K562 (cell line): ENCODE results near the gene PTH1R. TPM values are rescaled to one million over a fixed set of nuclear protein-coding genes. Genes with fewer than 3 reads are reported as not detected.

Source experiments
- ATAC-seq: fragments of 200-7000 bp; cut with Tn5 transposase; 3 replicates; pipeline ENCODE4 v1.9.1; 2020; ENCODE audit warnings: moderate library complexity
- BruUV-seq: library from RNA; stranded (reverse); fragments of 400-500 nt; replicated peaks from 2 replicates; lab custom pipeline; 2021; lab: Mats Ljungman, UMichigan
- CTCF ChIA-PET: fragments of 300-600 bp; formaldehyde crosslinking; extraction: SDS; loops from one replicate; lab custom pipeline; 2021; ENCODE audit warnings: low intra/inter-chr PET ratio; lab: Yijun Ruan, JAX
- POLR2A ChIA-PET: fragments of 300-600, 350-650 bp; sonication (Branson Sonifier 250); formaldehyde crosslinking; extraction: SDS; loops from one replicate; lab custom pipeline; 2021; ENCODE audit warnings: antibody characterized with exemption, inconsistent platforms; lab: Yijun Ruan, JAX
- DNase-seq, 4 experiments: peaks; one replicate each; pipeline versions ENCODE4 v3.0.0 to v3.0.0-alpha.2; 2011 to 2018; ENCODE audit warnings: low spot score in 3 of 4, mixed read lengths in 3 of 4; ENCODE audit errors: extremely low read depth in 1 of 4
- FAIRE-seq: peaks from 2 replicates; lab custom pipeline; 2011; peaks lifted over from hg19 to GRCh38; lab: Jason Lieb, UNC
- H2AFZ ChIP-seq: 2 replicates; pipeline ENCODE4 v1.6.0; 2011; ENCODE audit warnings: low read depth, low read length, control low read depth, inconsistent platforms
- H3K27ac ChIP-seq: fragments of 200-600 bp; 3 replicates; pipeline ENCODE4 v1.8.0; 2011; ENCODE audit warnings: low read depth, mild to moderate bottlenecking, control low read depth, inconsistent platforms, low read length, moderate library complexity, mixed read lengths; ENCODE audit errors: extremely low read depth
- H3K27me3 ChIP-seq, 2 experiments: fragments of 300-600 bp in 1 of 2; 2 replicates in 1 of 2; 3 replicates in 1 of 2; pipeline versions ENCODE4 v1.6.0 to v1.8.0; 2011; ENCODE audit warnings: inconsistent platforms in 2 of 2, low read length in 2 of 2, mild to moderate bottlenecking in 1 of 2, mixed read lengths in 1 of 2, moderate library complexity in 1 of 2; ENCODE audit not compliant: control insufficient read depth in 2 of 2, insufficient read depth in 2 of 2
- H3K36me3 ChIP-seq: fragments of 300-600 bp; 3 replicates; pipeline ENCODE4 v1.8.0; 2011; ENCODE audit warnings: mild to moderate bottlenecking, low read length, inconsistent platforms; ENCODE audit not compliant: control insufficient read depth, insufficient read depth
- H3K4me1 ChIP-seq, 2 experiments: fragments of 200-600 bp in 1 of 2; replicated peaks in 1 of 2; 2 replicates in 1 of 2; 3 replicates in 1 of 2; pipeline versions ENCODE4 v1.5.1 to v1.8.0; 2011; ENCODE audit warnings: inconsistent platforms in 2 of 2, low read length in 2 of 2, mild to moderate bottlenecking in 1 of 2, mixed read lengths in 1 of 2, moderate library complexity in 1 of 2; ENCODE audit not compliant: control insufficient read depth in 2 of 2, insufficient read depth in 2 of 2
- H3K4me2 ChIP-seq: 2 replicates; pipeline ENCODE4 v1.6.1; 2011; ENCODE audit warnings: low read length, control low read depth, inconsistent platforms, mixed read lengths; ENCODE audit not compliant: insufficient read depth
- H3K4me3 ChIP-seq: fragments of 200-600 bp; sonication (generic), shearing (Covaris generic); 2 replicates; pipeline ENCODE4 v1.5.1; 2016; ENCODE audit warnings: control low read depth, inconsistent platforms
- H3K79me2 ChIP-seq: fragments of 200-600 bp; 3 replicates; pipeline ENCODE4 v1.8.0; 2011; ENCODE audit warnings: low read length, inconsistent platforms; ENCODE audit not compliant: control insufficient read depth, insufficient read depth
- H3K9ac ChIP-seq, 2 experiments: 2 replicates each; pipeline versions ENCODE4 v1.6.0 to v1.6.1; 2011; ENCODE audit warnings: low read depth in 2 of 2, low read length in 2 of 2, control low read depth in 1 of 2, inconsistent platforms in 1 of 2, mild to moderate bottlenecking in 1 of 2, mixed read lengths in 1 of 2; ENCODE audit not compliant: insufficient read depth in 1 of 2
- H3K9me1 ChIP-seq: one replicate; pipeline ENCODE4 v1.6.0; 2011; ENCODE audit warnings: inconsistent platforms, mild to moderate bottlenecking, low read length, moderate library complexity; ENCODE audit not compliant: control insufficient read depth, insufficient read depth
- H3K9me3 ChIP-seq: replicated peaks from 2 replicates; pipeline ENCODE4 v1.5.1; 2011; ENCODE audit warnings: low read depth, low read length, inconsistent platforms; ENCODE audit not compliant: control insufficient read depth, insufficient read depth
- H4K20me1 ChIP-seq: replicated peaks from 2 replicates; pipeline ENCODE4 v1.6.1; 2011; ENCODE audit warnings: low read length, inconsistent platforms, mixed read lengths; ENCODE audit not compliant: control insufficient read depth, insufficient read depth
- ARID2 ChIP-seq: fragments of 450-650 bp; IDR thresholded peaks from 2 replicates; pipeline ENCODE4 v1.6.1; 2017; ENCODE audit warnings: antibody characterized with exemption, mild to moderate bottlenecking
- GATAD2B ChIP-seq: fragments of 450-650 bp; IDR thresholded peaks from 2 replicates; pipeline ENCODE4 v1.6.1; 2017; ENCODE audit warnings: mild to moderate bottlenecking, borderline replicate concordance
- NEUROD1 ChIP-seq: fragments of 150-350 bp; IDR thresholded peaks from 2 replicates; pipeline ENCODE4 v1.6.1; 2014; ENCODE audit warnings: borderline replicate concordance, low read length, low read depth; ENCODE audit not compliant: partially characterized antibody
- POLR2B ChIP-seq: fragments of 450-650 bp; IDR thresholded peaks from 2 replicates; pipeline ENCODE4 v1.6.1; 2018; ENCODE audit warnings: low read depth; ENCODE audit not compliant: partially characterized antibody
- PRPF4 ChIP-seq: fragments of 200-400 bp; formaldehyde crosslinking; IDR thresholded peaks from one replicate; pipeline ENCODE4 v1.6.1; 2017; ENCODE audit warnings: low read length, low read depth, mild to moderate bottlenecking; ENCODE audit not compliant: insufficient read depth, poor library complexity, severe bottlenecking
- SIN3A ChIP-seq, 2 experiments: fragments of 150-350 bp in 1 of 2; IDR thresholded peaks; 2 replicates each; pipeline ENCODE4 v1.6.1; 2011 to 2016; ENCODE audit warnings: borderline replicate concordance in 2 of 2, low read depth in 2 of 2, low read length in 2 of 2, mild to moderate bottlenecking in 2 of 2, moderate library complexity in 2 of 2; ENCODE audit not compliant: control insufficient read depth in 1 of 2
- SMARCC2 ChIP-seq: fragments of 450-650 bp; IDR thresholded peaks from 2 replicates; pipeline ENCODE4 v1.6.1; 2017; ENCODE audit warnings: antibody characterized with exemption, moderate library complexity, mild to moderate bottlenecking, low read depth
- SMC3 ChIP-seq: conservative IDR thresholded peaks from 2 replicates; pipeline ENCODE4 v1.6.1; 2011; ENCODE audit warnings: low read depth, low read length, improper control_type of control experiment; ENCODE audit not compliant: insufficient read depth
- ZFPM2 ChIP-seq: fragments of 250-450 bp; sonication (Bioruptor Pico); IDR thresholded peaks from 2 replicates; pipeline ENCODE4 v1.5.1; 2022; ENCODE audit warnings: mild to moderate bottlenecking
- ZNF133 ChIP-seq: fragments of 250-450 bp; sonication (Bioruptor Pico); IDR thresholded peaks from 2 replicates; pipeline ENCODE4 v1.4.0; 2020; ENCODE audit warnings: mild to moderate bottlenecking
- WGBS: fragments of 100-300 bp; shearing (Covaris generic); methylation state at CpG from one replicate; pipeline ENCODE4 v1.1.6; 2016; ENCODE audit warnings: low coverage, mixed read lengths; ENCODE audit not compliant: insufficient coverage; ENCODE audit errors: missing lambda C conversion rate; 5-methylcytosine and 5-hydroxymethylcytosine counted together
- in situ Hi-C: fragments of 300-500 bp; cut with MboI; formaldehyde crosslinking; loops from 4 replicates; pipeline ENCODE4 v1.15.0; 2018; ENCODE audit warnings: inconsistent platforms, mixed read lengths
- intact Hi-C: fragments of 100-400 bp; cut with micrococcal nuclease; formaldehyde crosslinking; loops from 2 replicates; pipeline ENCODE4 v1.14.2; 2022
- polyA plus RNA-seq, 8 experiments: library from polyadenylated mRNA; depleted of rRNA in 4 of 8; stranded (reverse) in 5 of 8; unstranded in 3 of 8; fragments of >200 nt; fragmentation: Nextera tagmentation in 2 of 8; fragmentation: Illumina TruSeq in 1 of 8; extraction: Ambion mirVana in 2 of 8; extraction: Trizol in 1 of 8; gene quantifications; 2 replicates each; pipeline versions ENCODE4 v1.2.1 to v1.2.3, GENCODE V29; 2011 to 2014; ENCODE audit warnings: inconsistent platforms in 1 of 8, missing spikeins in 1 of 8
- total RNA-seq, 7 experiments: library from RNA; depleted of rRNA in 6 of 7; stranded (reverse); fragments of >200 nt in 6 of 7; fragmentation: Illumina TruSeq in 2 of 7; extraction: Trizol in 2 of 7; gene quantifications; 2 replicates each; pipeline versions ENCODE4 v1.2.1 to v1.2.3, GENCODE V29; 2011 to 2021; ENCODE audit warnings: low replicate concordance in 1 of 7
- TF ChIP-seq, protein P1 (sequence below): fragments of 450-650 bp; IDR thresholded peaks from 2 replicates; pipeline ENCODE4 v1.6.1; 2016; ENCODE audit warnings: borderline replicate concordance
- TF ChIP-seq, protein P2 (sequence below): fragments of 250-450 bp; sonication (Bioruptor Pico); IDR thresholded peaks from 2 replicates; pipeline ENCODE4 v1.4.0; 2020; ENCODE audit warnings: mild to moderate bottlenecking, moderate library complexity
- TF ChIP-seq, protein P3 (sequence below): fragments of 250-450 bp; sonication (Bioruptor Pico); IDR thresholded peaks from 2 replicates; pipeline ENCODE4 v1.8.0; 2021; ENCODE audit warnings: borderline replicate concordance, mild to moderate bottlenecking, moderate library complexity; ENCODE audit not compliant: poor library complexity, severe bottlenecking

Gene PTH1R
- total and polyA plus RNA-seq, 9 of the 15 experiments (the other 6 are each of a cell fraction or from before 2014, with no cell fraction given), result not detected

DNA sequence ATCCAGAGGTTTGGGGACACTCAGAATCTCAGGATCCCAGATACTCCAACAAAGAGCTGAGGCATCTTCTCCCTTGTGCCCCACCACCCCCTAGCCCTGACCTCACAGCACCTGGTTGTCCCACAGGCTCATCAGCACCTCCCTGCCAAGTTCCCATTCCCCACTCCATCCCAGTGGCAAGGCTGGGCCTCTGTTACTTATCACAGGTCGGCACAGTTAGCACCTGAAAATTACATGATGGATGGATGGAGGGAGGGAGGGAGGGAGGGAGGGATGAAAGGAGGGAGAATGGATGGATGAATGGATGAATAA is 27.1 kb upstream of the PTH1R start (continued):
- TF ChIP-seq, protein P1, sequence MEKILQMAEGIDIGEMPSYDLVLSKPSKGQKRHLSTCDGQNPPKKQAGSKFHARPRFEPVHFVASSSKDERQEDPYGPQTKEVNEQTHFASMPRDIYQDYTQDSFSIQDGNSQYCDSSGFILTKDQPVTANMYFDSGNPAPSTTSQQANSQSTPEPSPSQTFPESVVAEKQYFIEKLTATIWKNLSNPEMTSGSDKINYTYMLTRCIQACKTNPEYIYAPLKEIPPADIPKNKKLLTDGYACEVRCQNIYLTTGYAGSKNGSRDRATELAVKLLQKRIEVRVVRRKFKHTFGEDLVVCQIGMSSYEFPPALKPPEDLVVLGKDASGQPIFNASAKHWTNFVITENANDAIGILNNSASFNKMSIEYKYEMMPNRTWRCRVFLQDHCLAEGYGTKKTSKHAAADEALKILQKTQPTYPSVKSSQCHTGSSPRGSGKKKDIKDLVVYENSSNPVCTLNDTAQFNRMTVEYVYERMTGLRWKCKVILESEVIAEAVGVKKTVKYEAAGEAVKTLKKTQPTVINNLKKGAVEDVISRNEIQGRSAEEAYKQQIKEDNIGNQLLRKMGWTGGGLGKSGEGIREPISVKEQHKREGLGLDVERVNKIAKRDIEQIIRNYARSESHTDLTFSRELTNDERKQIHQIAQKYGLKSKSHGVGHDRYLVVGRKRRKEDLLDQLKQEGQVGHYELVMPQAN, result no peak
- TF ChIP-seq NEUROD1 (no peak), SMC3 (no peak), GATAD2B (no peak)

DNA sequence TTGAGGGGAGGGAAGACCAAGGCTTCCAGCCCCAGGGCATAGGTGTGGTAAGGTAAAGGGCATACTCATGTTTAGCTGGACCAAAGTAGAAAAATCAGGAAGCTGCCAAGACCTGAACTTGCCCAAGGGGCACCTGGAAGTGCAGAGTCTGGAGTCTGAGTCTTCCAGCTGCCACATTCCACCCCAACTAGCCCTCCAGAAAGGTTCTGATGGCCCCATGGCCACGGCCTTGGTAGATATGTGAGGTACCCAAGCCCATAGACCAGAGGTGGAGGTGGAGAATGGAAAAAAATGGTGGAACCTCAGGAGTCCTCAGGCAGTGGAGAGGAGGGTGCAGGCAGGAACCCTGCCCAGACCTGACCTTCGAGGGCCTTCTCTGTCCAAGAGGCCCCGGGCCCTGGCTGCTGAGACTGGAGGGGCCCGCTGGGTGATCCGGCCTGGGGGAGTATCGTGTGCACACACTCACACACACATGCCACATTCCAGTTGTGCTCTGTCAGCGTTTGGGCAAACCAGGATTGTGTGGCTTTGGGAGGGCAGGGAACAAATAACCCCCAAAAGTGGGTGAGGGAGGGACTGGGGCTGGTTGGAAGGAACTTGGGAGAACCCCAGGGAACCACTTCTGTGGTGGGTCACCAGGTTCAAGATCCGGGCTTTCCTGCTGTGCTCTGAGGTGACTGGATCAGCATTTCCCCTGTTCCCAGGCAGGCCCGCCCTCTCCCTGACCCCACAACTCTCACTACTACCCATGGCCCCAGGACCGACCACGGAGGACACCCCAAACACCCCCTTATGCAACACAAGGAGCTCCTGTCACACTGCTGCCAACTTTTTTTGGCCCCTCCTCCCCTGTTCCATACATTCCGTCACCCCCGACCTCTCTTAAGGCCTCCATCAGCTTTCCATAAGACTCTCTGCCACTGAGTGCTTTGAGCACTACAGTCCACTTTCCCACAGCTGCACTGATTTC is 25.9 kb upstream of the PTH1R start:
- in situ Hi-C loops (no loop called here), intact Hi-C loops (no loop called here)
- Histone ChIP-seq H4K20me1 (peaks cover 3% of the 10 kb centered on the region; the same call in 1 of the 2 replicates), H3K36me3 (no peaks in the 10 kb centered on the region), H3K9me1 (no peaks in the 10 kb centered on the region), H3K9ac (no peak overlapping the region), H2AFZ (no peak overlapping the region), H3K9me3 (no peaks in the 10 kb centered on the region), H3K4me1 (0 out of 5 replicates have a peak, but pooled peaks cover 0 to under 1% of the 10 kb centered on the region in 2 experiments), H3K27ac (no peak overlapping the region), H3K79me2 (no peaks in the 10 kb centered on the region), H3K4me3 (no peak overlapping the region), H3K27me3 (peaks cover 16 to 74% of the 10 kb centered on the region in 2 experiments; a peak in 4 of 5 replicates), H3K4me2 (no peak overlapping the region)
- no peak for ATAC-seq
- ChIA-PET POLR2A (no interaction called here), CTCF (no interaction called here)
- no peak for DNase-seq
- FAIRE-seq, result no peak
- BruUV-seq, result no TSS peak
- WGBS, result 2% methylated on average over 13 of the region's 13 CpGs
- TF ChIP-seq ARID2, result no peak
- TF ChIP-seq POLR2B, result no peak
- TF ChIP-seq, protein P2, sequence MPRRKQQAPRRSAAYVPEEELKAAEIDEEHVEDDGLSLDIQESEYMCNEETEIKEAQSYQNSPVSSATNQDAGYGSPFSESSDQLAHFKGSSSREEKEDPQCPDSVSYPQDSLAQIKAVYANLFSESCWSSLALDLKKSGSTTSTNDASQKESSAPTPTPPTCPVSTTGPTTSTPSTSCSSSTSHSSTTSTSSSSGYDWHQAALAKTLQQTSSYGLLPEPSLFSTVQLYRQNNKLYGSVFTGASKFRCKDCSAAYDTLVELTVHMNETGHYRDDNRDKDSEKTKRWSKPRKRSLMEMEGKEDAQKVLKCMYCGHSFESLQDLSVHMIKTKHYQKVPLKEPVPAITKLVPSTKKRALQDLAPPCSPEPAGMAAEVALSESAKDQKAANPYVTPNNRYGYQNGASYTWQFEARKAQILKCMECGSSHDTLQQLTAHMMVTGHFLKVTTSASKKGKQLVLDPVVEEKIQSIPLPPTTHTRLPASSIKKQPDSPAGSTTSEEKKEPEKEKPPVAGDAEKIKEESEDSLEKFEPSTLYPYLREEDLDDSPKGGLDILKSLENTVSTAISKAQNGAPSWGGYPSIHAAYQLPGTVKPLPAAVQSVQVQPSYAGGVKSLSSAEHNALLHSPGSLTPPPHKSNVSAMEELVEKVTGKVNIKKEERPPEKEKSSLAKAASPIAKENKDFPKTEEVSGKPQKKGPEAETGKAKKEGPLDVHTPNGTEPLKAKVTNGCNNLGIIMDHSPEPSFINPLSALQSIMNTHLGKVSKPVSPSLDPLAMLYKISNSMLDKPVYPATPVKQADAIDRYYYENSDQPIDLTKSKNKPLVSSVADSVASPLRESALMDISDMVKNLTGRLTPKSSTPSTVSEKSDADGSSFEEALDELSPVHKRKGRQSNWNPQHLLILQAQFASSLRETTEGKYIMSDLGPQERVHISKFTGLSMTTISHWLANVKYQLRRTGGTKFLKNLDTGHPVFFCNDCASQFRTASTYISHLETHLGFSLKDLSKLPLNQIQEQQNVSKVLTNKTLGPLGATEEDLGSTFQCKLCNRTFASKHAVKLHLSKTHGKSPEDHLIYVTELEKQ (CRISPR knock-in tag), result no peak
- no peak for TF ChIP-seq ZNF133
- TF ChIP-seq SMARCC2, result no peak
- TF ChIP-seq PRPF4, result no peak
- TF ChIP-seq SIN3A (IDR thresholded peaks at IDR 0.05; ENCODE audit: borderline replicate concordance in 2 of 2, control insufficient read depth in 1 of 2, low read depth in 2 of 2, low read length in 2 of 2), result no peak
- no peak for TF ChIP-seq ZFPM2
- TF ChIP-seq, protein P3, sequence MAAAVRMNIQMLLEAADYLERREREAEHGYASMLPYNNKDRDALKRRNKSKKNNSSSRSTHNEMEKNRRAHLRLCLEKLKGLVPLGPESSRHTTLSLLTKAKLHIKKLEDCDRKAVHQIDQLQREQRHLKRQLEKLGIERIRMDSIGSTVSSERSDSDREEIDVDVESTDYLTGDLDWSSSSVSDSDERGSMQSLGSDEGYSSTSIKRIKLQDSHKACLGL, result no peak
